Psoas muscle (tissue), 8 donors: ENCODE results near the gene IPMK. TPM values are rescaled to one million over a fixed set of nuclear protein-coding genes. Genes with fewer than 3 reads are reported as not detected.
"Not testable (repeated sequence)": the region's sequence is repeated elsewhere in the genome, so short reads cannot be mapped to it uniquely, and the experiment has no call there.

Source experiments
- ATAC-seq, 4 donors: fragments of 200-7000 bp; cut with Tn5 transposase; one replicate each; pipeline ENCODE4 v1.9.1; 2020; ENCODE audit warnings: moderate library complexity in 3 of 4, mild to moderate bottlenecking in 2 of 4
- DNase-seq, 2 donors: peaks; one replicate each; pipeline ENCODE4 v3.0.0-alpha.2; 2020
- H3K27ac ChIP-seq: fragments of 200-600 bp; one replicate; pipeline ENCODE4 v1.8.0; 2022
- H3K27me3 ChIP-seq, 3 donors: fragments of 200-600 bp in 1 of 3; one replicate each; pipeline versions ENCODE4 v1.6.1 to v1.8.0; 2013 to 2022; ENCODE audit warnings: low read length in 2 of 3, mild to moderate bottlenecking in 2 of 3, moderate library complexity in 1 of 3; ENCODE audit not compliant: insufficient read depth in 3 of 3
- H3K36me3 ChIP-seq, 2 donors: fragments of 200-600 bp in 1 of 2; one replicate each; pipeline versions ENCODE4 v1.6.1 to v1.8.0; 2013 to 2022; ENCODE audit warnings: low read depth in 1 of 2, mild to moderate bottlenecking in 1 of 2, moderate library complexity in 1 of 2; ENCODE audit not compliant: insufficient read depth in 1 of 2
- H3K4me1 ChIP-seq: fragments of 200-600 bp; one replicate; pipeline ENCODE4 v1.8.0; 2022
- H3K4me3 ChIP-seq: fragments of 200-600 bp; one replicate; pipeline ENCODE4 v1.8.0; 2022; ENCODE audit warnings: mild to moderate bottlenecking
- H3K9me3 ChIP-seq: fragments of 200-600 bp; one replicate; pipeline ENCODE4 v1.8.0; 2022
- CTCF ChIP-seq: fragments of 200-600 bp; IDR thresholded peaks from one replicate; pipeline ENCODE4 v1.8.0; 2022; ENCODE audit warnings: antibody characterized with exemption
- WGBS, 3 donors: extraction: QIAGEN DNeasy Blood & Tissue Kit; methylation state at CpG; one replicate each; pipeline versions ENCODE4 v1.1.6 to v1.1.7; 2013; 5-methylcytosine and 5-hydroxymethylcytosine counted together
- intact Hi-C, 2 donors: fragments of 100-400 bp; cut with DNase I; formaldehyde crosslinking; loops; one replicate each; pipeline versions ENCODE4 v1.11.0 to v1.14.2; 2022
- polyA plus RNA-seq, 3 donors: library from polyadenylated mRNA; stranded (reverse); fragments of 200-250 nt; gene quantifications; one replicate each; pipeline ENCODE4 v1.2.3, GENCODE V29; 2013
- total RNA-seq, 4 donors: library from RNA; stranded (reverse); fragmentation: NEBNext Ultra II Directional in 2 of 4; extraction: Animal tissue kit (Norgen Biotek cat#: 25700) in 2 of 4; gene quantifications; one replicate each; pipeline versions ENCODE4 v1.2.1 to v1.2.4, GENCODE V29; 2021 to 2023
- donor health status: healthy with polysubstance abuse.
- donor health status: DM: no; HTN: no; CAD: no; lungs with moderate emphysema.
- donor health status: Bipolar disorder and iron deficiency.
- donor health status: healthy.
- donor health status: DM: yes; HTN: yes; CAD: no.
- donor health status: DM: no; HTN: no; CAD: no.
- donor health status: DM: no; HTN: no; CAD: no.
- donor health status: DM: yes; HTN: yes; CAD: no.

IPMK gene
- total and polyA plus RNA-seq, 7 donors = 2.3 to 10.8 (median 4.3) TPM

DNA sequence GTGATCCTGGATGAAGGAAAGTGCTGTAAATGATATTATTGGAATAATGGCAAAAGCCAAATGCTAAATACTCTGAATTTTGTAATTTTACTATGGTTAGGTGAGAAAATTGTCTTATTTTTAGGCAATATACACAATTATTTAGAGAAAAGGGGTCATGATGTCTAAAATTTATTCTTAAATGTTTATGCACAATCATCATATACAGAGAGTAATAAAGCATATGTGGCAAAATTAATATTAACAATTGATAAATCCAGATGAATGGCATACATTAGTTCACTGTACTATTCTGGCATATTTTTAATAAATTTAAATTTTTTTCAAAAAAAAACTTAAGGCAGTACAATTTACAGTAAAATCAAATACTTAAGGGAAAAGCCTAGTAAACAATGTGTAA is 7.4 kb downstream of the IPMK start:
- H3K27ac ChIP-seq = no peak overlapping the region
- intact Hi-C loops = loop anchor here in 1 of 2 donors (5.0 kb wide), 1 partner anchor 38 kb away; no protein-coding TSS in a partner anchor
- H3K27me3 ChIP-seq = no peaks in the 10 kb centered on the region
- no peak for TF ChIP-seq CTCF
- no peaks in the 10 kb centered on the region for H3K9me3 ChIP-seq
- DNase-seq = no peak
- no peaks in the 10 kb centered on the region for H3K36me3 ChIP-seq
- no peak overlapping the region for H3K4me3 ChIP-seq
- H3K4me1 ChIP-seq = peaks cover 12% of the 10 kb centered on the region
- no peak for ATAC-seq

DNA sequence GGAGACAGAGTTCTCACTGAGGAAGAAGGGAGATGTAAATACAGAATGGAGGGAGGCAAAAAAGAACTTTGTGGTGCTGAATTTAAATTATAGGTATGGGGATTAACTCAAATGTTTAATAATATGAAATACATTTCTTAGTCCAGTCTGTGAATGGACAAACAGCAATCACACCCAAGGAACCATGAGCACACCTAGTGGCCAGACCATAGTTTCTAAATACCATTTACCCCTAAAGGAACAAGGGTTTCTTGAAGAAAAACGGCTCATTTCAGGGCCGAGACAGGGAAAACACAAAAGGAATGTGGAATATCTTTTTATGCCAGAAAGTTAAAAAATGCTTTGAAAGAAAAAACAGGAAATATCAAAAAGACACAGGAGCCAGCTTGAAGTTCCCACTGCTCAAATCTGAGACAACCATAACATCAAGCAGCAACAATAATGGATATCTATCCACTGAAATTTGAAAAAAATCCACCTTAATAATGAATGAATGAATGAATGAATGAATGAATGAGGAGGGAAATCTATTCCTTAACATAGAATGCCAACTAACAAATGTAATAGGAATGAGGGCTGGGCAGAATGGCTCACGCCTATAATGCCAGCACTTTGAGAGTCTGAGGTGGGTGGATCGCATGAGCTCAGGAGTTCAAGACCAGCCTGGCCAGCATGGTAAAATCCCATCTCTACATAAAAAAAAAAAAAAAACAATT is 8.6 kb downstream of the IPMK start:
- Histone ChIP-seq H3K4me1 (peaks cover 5% of the 10 kb centered on the region), H3K27ac (no peak overlapping the region), H3K4me3 (no peak overlapping the region), H3K27me3 (no peaks in the 10 kb centered on the region), H3K9me3 (no peaks in the 10 kb centered on the region), H3K36me3 (no peaks in the 10 kb centered on the region)
- ATAC-seq (no peak), DNase-seq (no peak)
- no peak for TF ChIP-seq CTCF
- WGBS, 3 donors = 89 to 97% (median 94%) methylated on average over 4 of the region's 4 CpGs
- intact Hi-C loops = no loop called here

- H3K27me3 ChIP-seq, H3K4me1 ChIP-seq, DNase-seq, H3K4me3 ChIP-seq, H3K27ac ChIP-seq, H3K9me3 ChIP-seq, H3K36me3 ChIP-seq, intact Hi-C loops, ATAC-seq: not testable (repeated sequence)
- WGBS, 3 donors = 91 to 92% (median 91%) methylated on average over 7 of the region's 7 CpGs
These were observed 11.5 kb downstream of the IPMK start for GRCh38 chr10:58256013-58256780.

DNA sequence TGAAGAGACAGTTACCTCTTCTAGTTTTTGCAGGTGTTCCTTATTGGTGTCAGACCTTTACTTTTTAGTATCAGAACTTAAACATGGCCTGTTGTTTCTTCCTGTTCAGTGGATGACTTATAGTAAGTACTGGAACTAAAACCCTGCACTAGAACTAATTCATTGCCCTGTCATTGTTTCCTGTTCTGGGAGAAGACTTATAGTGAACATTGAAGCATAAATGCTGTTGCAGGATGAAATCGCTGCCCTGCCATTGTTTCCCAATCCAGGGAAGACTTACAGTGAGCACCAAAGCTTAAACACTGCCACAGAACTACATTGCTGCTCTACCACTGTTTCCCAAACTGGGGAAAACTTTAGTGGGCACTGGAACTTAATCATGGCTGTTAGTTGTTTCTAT is 13.1 kb downstream of the IPMK start:
- H3K27ac ChIP-seq = no peak overlapping the region
- DNase-seq = no peak
- TF ChIP-seq CTCF = no peak
- H3K9me3 ChIP-seq = no peaks in the 10 kb centered on the region
- no peaks in the 10 kb centered on the region for H3K4me1 ChIP-seq
- no peak overlapping the region for H3K4me3 ChIP-seq
- ATAC-seq = no peak
- H3K27me3 ChIP-seq = no peaks in the 10 kb centered on the region
- intact Hi-C loops = no loop called here
- no peaks in the 10 kb centered on the region for H3K36me3 ChIP-seq
- 39 to 97% (median 92%) methylated on average over 1 of the region's 1 CpG for WGBS, 3 donors

DNA sequence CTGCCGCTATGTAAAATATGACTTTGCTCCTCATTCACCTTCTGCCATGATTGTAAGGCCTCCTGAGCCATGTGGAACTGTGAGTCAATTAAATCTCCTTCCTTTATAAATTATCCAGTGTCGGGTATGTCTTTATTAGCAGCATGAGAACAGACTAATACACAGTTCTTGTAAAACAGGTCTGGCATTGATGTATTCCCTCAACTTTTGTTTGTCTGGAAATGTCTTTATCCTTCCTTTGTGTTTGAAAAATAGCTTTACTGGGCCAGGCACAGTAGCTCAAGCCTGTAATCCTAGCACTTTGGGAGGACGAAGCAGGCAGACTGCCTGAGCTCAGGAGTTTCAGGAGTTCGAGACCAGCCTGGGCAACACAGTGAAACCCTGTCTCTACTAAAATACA is 14.5 kb downstream of the IPMK start:
- H3K36me3 ChIP-seq = no peaks in the 10 kb centered on the region
- no peaks in the 10 kb centered on the region for H3K27me3 ChIP-seq
- no peaks in the 10 kb centered on the region for H3K9me3 ChIP-seq
- DNase-seq (no peak), ATAC-seq (no peak)
- TF ChIP-seq CTCF = no peak
- 83 to 99% (median 98%) methylated on average over 4 of the region's 4 CpGs for WGBS, 3 donors
- H3K27ac ChIP-seq = no peak overlapping the region
- H3K4me1 ChIP-seq = no peaks in the 10 kb centered on the region
- intact Hi-C loops = no loop called here
- no peak overlapping the region for H3K4me3 ChIP-seq

- H3K27ac ChIP-seq, H3K4me3 ChIP-seq, DNase-seq, H3K9me3 ChIP-seq, H3K4me1 ChIP-seq, intact Hi-C loops, H3K36me3 ChIP-seq, H3K27me3 ChIP-seq, ATAC-seq: not testable (repeated sequence)
- WGBS, 3 donors = 82 to 88% (median 88%) methylated on average over 3 of the region's 3 CpGs
These were observed 23.0 kb downstream of the IPMK start for GRCh38 chr10:58244666-58245065.

DNA sequence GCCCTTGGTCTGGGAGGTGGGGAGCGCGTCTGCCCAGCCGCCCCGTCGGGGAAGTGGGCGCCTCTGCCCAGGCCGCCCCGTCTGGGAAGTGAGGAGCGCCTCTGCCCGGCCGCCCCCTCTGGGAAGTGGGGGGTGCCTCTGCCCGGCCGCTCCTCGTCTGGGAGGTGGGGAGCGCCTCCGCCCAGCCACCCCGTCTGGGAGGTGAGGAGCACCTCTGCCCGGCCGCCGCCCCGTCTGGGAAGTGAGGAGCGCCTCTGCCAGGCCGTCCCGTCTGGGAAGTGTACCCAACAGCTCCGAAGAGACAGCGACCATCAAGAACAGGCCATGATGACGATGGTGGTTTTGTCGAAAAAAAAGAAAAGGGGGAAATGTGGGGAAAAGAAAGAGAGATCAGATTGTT is 23.5 kb downstream of the IPMK start:
- H3K9me3 ChIP-seq, DNase-seq, ATAC-seq, H3K36me3 ChIP-seq, intact Hi-C loops, H3K27ac ChIP-seq, H3K27me3 ChIP-seq, H3K4me1 ChIP-seq, H3K4me3 ChIP-seq: not testable (repeated sequence)
- WGBS, 3 donors = 94 to 98% (median 97%) methylated on average over 17 to 23 of the region's 28 CpGs

GRCh38 chr10:58243801-58244200 is 23.9 kb downstream of the IPMK start:
- H3K4me1 ChIP-seq, H3K36me3 ChIP-seq, H3K27ac ChIP-seq, intact Hi-C loops, H3K4me3 ChIP-seq, DNase-seq, ATAC-seq, H3K27me3 ChIP-seq, H3K9me3 ChIP-seq: not testable (repeated sequence)
- 92 to 96% (median 95%) methylated on average over 24 to 31 of the region's 31 CpGs for WGBS, 3 donors
